IMR-90 (cell line): ENCODE data around the gene HMGA1. TPM values are rescaled to one million over a fixed set of nuclear protein-coding genes. Genes with fewer than 3 reads are reported as not detected.

Experiments
- ATAC-seq: fragments of 200-7000 bp; cut with Tn5 transposase; 2 replicates; pipeline ENCODE4 v1.9.1; 2020; ENCODE audit warnings: low read depth, mild to moderate bottlenecking, moderate library complexity
- BruUV-seq: library from RNA; stranded (reverse); fragments of 400-500 nt; replicated peaks from 2 replicates; lab custom pipeline; 2021; lab: Mats Ljungman, UMichigan
- CTCF ChIA-PET: fragments of 300-600 bp; formaldehyde crosslinking; extraction: SDS; loops from one replicate; lab custom pipeline; 2021; ENCODE audit warnings: antibody characterized with exemption; lab: Yijun Ruan, JAX
- POLR2A ChIA-PET: fragments of 300-600 bp; sonication (Branson Sonifier 250); formaldehyde crosslinking; loops from one replicate; lab custom pipeline; 2022; ENCODE audit warnings: antibody characterized with exemption; ENCODE audit not compliant: unreplicated experiment; lab: Charles Lee
- DNase-seq: peaks from one replicate; pipeline ENCODE4 v3.0.0; 2013
- H2AFZ ChIP-seq: replicated peaks from 2 replicates; pipeline ENCODE3; 2013; ENCODE audit warnings: low read length, mild to moderate bottlenecking; ENCODE audit not compliant: poor library complexity
- H2AK5ac ChIP-seq: 2 replicates; pipeline ENCODE4 v1.6.1; 2013; ENCODE audit warnings: low read depth, low read length, inconsistent platforms
- H2AK9ac ChIP-seq: replicated peaks from 2 replicates; pipeline ENCODE3; 2013; ENCODE audit warnings: mild to moderate bottlenecking, low read depth, low read length, moderate library complexity; ENCODE audit not compliant: poor library complexity
- H2BK120ac ChIP-seq: 2 replicates; pipeline ENCODE4 v1.6.1; 2013; ENCODE audit warnings: low read depth, low read length, inconsistent platforms
- H2BK15ac ChIP-seq: 3 replicates; pipeline ENCODE4 v1.6.1; 2013; ENCODE audit warnings: low read depth, low read length, inconsistent platforms
- H2BK20ac ChIP-seq: 2 replicates; pipeline ENCODE4 v1.6.1; 2013; ENCODE audit warnings: low read depth, mild to moderate bottlenecking, inconsistent platforms, low read length, moderate library complexity
- H2BK5ac ChIP-seq: 2 replicates; pipeline ENCODE4 v1.6.1; 2013; ENCODE audit warnings: mild to moderate bottlenecking, low read depth, low read length, inconsistent platforms; ENCODE audit not compliant: poor library complexity, severe bottlenecking
- H3K14ac ChIP-seq: replicated peaks from 2 replicates; pipeline ENCODE4 v1.6.1; 2013; ENCODE audit warnings: low read depth, low read length, inconsistent platforms
- H3K18ac ChIP-seq: 2 replicates; pipeline ENCODE4 v1.6.1; 2013; ENCODE audit warnings: low read depth, low read length, control low read depth
- H3K23ac ChIP-seq: 2 replicates; pipeline ENCODE4 v1.6.1; 2013; ENCODE audit warnings: low read depth, low read length, inconsistent platforms
- H3K27ac ChIP-seq: 2 replicates; pipeline ENCODE4 v1.5.1; 2013; ENCODE audit warnings: mild to moderate bottlenecking, control low read depth, low read length; ENCODE audit not compliant: insufficient read depth
- H3K27me3 ChIP-seq: 2 replicates; pipeline ENCODE4 v1.6.1; 2013; ENCODE audit warnings: low read length; ENCODE audit not compliant: control insufficient read depth, insufficient read depth
- H3K36me3 ChIP-seq: 2 replicates; pipeline ENCODE4 v1.6.1; 2013; ENCODE audit warnings: low read length, mixed read lengths; ENCODE audit not compliant: control insufficient read depth, insufficient read depth
- H3K4ac ChIP-seq: 2 replicates; pipeline ENCODE4 v1.6.1; 2013; ENCODE audit warnings: low read depth, low read length, inconsistent platforms
- H3K4me1 ChIP-seq: 2 replicates; pipeline ENCODE4 v1.6.1; 2013; ENCODE audit warnings: low read length, mixed read lengths; ENCODE audit not compliant: control insufficient read depth, insufficient read depth
- H3K4me2 ChIP-seq: 2 replicates; pipeline ENCODE4 v1.6.1; 2013; ENCODE audit warnings: low read depth, mild to moderate bottlenecking, control low read depth, low read length, moderate library complexity
- H3K4me3 ChIP-seq: 2 replicates; pipeline ENCODE4 v1.5.1; 2013; ENCODE audit warnings: low read depth, mild to moderate bottlenecking, control low read depth, low read length, moderate library complexity; ENCODE audit not compliant: insufficient read depth
- H3K56ac ChIP-seq: 2 replicates; pipeline ENCODE4 v1.6.1; 2013; ENCODE audit warnings: low read length, inconsistent platforms; ENCODE audit not compliant: insufficient read depth; ENCODE audit errors: extremely low read depth
- H3K79me1 ChIP-seq, 2 experiments: 2 replicates each; pipeline ENCODE4 v1.6.1; 2013; ENCODE audit warnings: low read length in 2 of 2, inconsistent platforms in 1 of 2, low read depth in 1 of 2
- H3K9ac ChIP-seq: 2 replicates; pipeline ENCODE4 v1.6.1; 2013; ENCODE audit warnings: low read depth, low read length, control low read depth
- H3K9me1 ChIP-seq: 2 replicates; pipeline ENCODE4 v1.6.1; 2013; ENCODE audit warnings: low read length, inconsistent platforms; ENCODE audit not compliant: insufficient read depth
- H3K9me3 ChIP-seq: 2 replicates; pipeline ENCODE4 v1.6.1; 2013; ENCODE audit warnings: low read length; ENCODE audit not compliant: control insufficient read depth, insufficient read depth
- H4K20me1 ChIP-seq: 2 replicates; pipeline ENCODE4 v1.6.1; 2013; ENCODE audit warnings: low read length, inconsistent platforms; ENCODE audit not compliant: insufficient read depth
- H4K5ac ChIP-seq: 2 replicates; pipeline ENCODE4 v1.6.1; 2013; ENCODE audit warnings: mild to moderate bottlenecking, low read depth, low read length, control low read depth
- H4K8ac ChIP-seq, 2 experiments: 2 replicates each; pipeline ENCODE4 v1.6.1; 2013; ENCODE audit warnings: low read depth in 2 of 2, low read length in 2 of 2, control low read depth in 1 of 2, inconsistent platforms in 1 of 2
- H4K91ac ChIP-seq: 2 replicates; pipeline ENCODE4 v1.6.1; 2013; ENCODE audit warnings: low read depth, low read length, inconsistent platforms; ENCODE audit not compliant: insufficient read depth
- BHLHE40 ChIP-seq: fragments of 150-350 bp; IDR thresholded peaks from 2 replicates; pipeline ENCODE4 v1.6.1; 2016; ENCODE audit warnings: mild to moderate bottlenecking, low read depth, low read length
- CHD1 ChIP-seq: IDR thresholded peaks from 2 replicates; pipeline ENCODE4 v1.6.1; 2012; ENCODE audit warnings: low read depth, low read length, improper control_type of control experiment
- FOS ChIP-seq: fragments of 150-350 bp; IDR thresholded peaks from 2 replicates; pipeline ENCODE4 v1.6.1; 2016; ENCODE audit warnings: low read depth, low read length
- MAZ ChIP-seq: IDR thresholded peaks from 2 replicates; pipeline ENCODE4 v1.6.1; 2012; ENCODE audit warnings: low read depth, mild to moderate bottlenecking, low read length, improper control_type of control experiment, moderate library complexity, borderline replicate concordance
- MXI1 ChIP-seq: IDR thresholded peaks from 2 replicates; pipeline ENCODE4 v1.6.1; 2012; ENCODE audit warnings: low read depth, mild to moderate bottlenecking, low read length, moderate library complexity, borderline replicate concordance
- NFE2L2 ChIP-seq: fragments of 150-350 bp; IDR thresholded peaks from 2 replicates; pipeline ENCODE4 v1.6.1; 2016; ENCODE audit warnings: low read depth, mild to moderate bottlenecking, low read length
- POLR2A ChIP-seq: IDR thresholded peaks from 2 replicates; pipeline ENCODE4 v1.6.1; 2012; ENCODE audit warnings: mild to moderate bottlenecking, low read depth, low read length
- RFX5 ChIP-seq: IDR thresholded peaks from 2 replicates; pipeline ENCODE4 v1.8.0; 2012; ENCODE audit warnings: low read depth, mild to moderate bottlenecking, low read length, moderate library complexity
- USF2 ChIP-seq: fragments of 150-350 bp; IDR thresholded peaks from 2 replicates; pipeline ENCODE4 v1.6.1; 2017; ENCODE audit warnings: mild to moderate bottlenecking, antibody characterized with exemption, low read length, low read depth
- WGBS, 2 experiments: methylation state at CpG; one replicate each; pipeline versions ENCODE4 v1.1.5 to v1.1.7; 2013; ENCODE audit warnings: missing lambda C conversion rate in 2 of 2; ENCODE audit not compliant: insufficient read length in 1 of 2; ENCODE audit errors: extremely low coverage in 2 of 2; 5-methylcytosine and 5-hydroxymethylcytosine counted together
- dilution Hi-C: fragments of 300-500 bp; cut with HindIII; formaldehyde crosslinking; loops from one replicate; pipeline ENCODE4 v1.14.3; 2018; ENCODE audit warnings: low sequenced_read_pairs; ENCODE audit not compliant: unreplicated experiment
- in situ Hi-C: fragments of 300-500 bp; cut with MboI; formaldehyde crosslinking; loops from 3 replicates; pipeline ENCODE4 v1.14.3; 2019; ENCODE audit warnings: low sequenced_read_pairs, inconsistent platforms, mixed read lengths
- intact Hi-C: fragments of 100-400 bp; cut with micrococcal nuclease; formaldehyde crosslinking; loops from 2 replicates; pipeline ENCODE4 v1.10.0; 2022
- polyA plus RNA-seq, 3 experiments: library from polyadenylated mRNA; depleted of rRNA; stranded (reverse); fragments of >200 nt; gene quantifications; 2 replicates each; pipeline ENCODE4 v1.2.3, GENCODE V29; 2012; ENCODE audit warnings: low replicate concordance in 1 of 3
- total RNA-seq: library from RNA; depleted of rRNA; stranded (reverse); fragments of >200 nt; gene quantifications from 2 replicates; pipeline ENCODE4 v1.2.3, GENCODE V29; 2012

HMGA1 gene
- total and polyA plus RNA-seq, 2 of the 4 experiments (the other 2 are of a cell fraction), result 101 to 589 TPM

GRCh38 chr6:34223956-34224940, 12.4 kb upstream of the HMGA1 start:
- peaks cover 0 to 8% of the 10 kb centered on the region in 2 experiments; a peak in 1 of 4 replicates for H3K79me1 ChIP-seq
- H2AK9ac ChIP-seq, result peak overlapping the region; percentile 92
- DNase-seq, result peak; percentile 96
- peak overlapping the region; percentile 99 for H2BK20ac ChIP-seq
- 4% methylated on average over 14 of the region's 55 CpGs; no CpG with 5 or more reads in 1 of the 2 experiments for WGBS, 2 experiments
- H2BK5ac ChIP-seq, result peak overlapping the region; percentile 96
- dilution Hi-C loops, result no loop called here
- H2BK15ac ChIP-seq, result peak overlapping the region; percentile 84; the same call in 2 of the 3 replicates
- peak overlapping the region; percentile 98 for H3K18ac ChIP-seq
- H3K4ac ChIP-seq, result peak overlapping the region; percentile 99
- H3K9me1 ChIP-seq, result peaks cover 17% of the 10 kb centered on the region
- no peaks in the 10 kb centered on the region for H4K20me1 ChIP-seq
- H3K4me1 ChIP-seq, result peaks cover 14% of the 10 kb centered on the region
- no peaks in the 10 kb centered on the region for H3K36me3 ChIP-seq
- peak overlapping the region; percentile 42 for H3K4me3 ChIP-seq
- H3K9ac ChIP-seq, result peak overlapping the region; percentile 90
- peak overlapping the region; percentile 98 for H2BK120ac ChIP-seq
- no TSS peak for BruUV-seq
- H3K27me3 ChIP-seq, result no peaks in the 10 kb centered on the region
- TF ChIP-seq RFX5, result no peak
- peak; percentile 55; the same call in 1 of the 2 replicates for TF ChIP-seq MAZ
- TF ChIP-seq POLR2A, result peak; percentile 56; the same call in 1 of the 2 replicates
- TF ChIP-seq BHLHE40, result no peak; the same call in 1 of the 2 replicates
- no peak for TF ChIP-seq USF2
- TF ChIP-seq MXI1, result peak; percentile 48; the same call in 1 of the 2 replicates
- TF ChIP-seq FOS, result peak; percentile 94
- TF ChIP-seq NFE2L2, result peak; percentile 60; the same call in 1 of the 2 replicates
- TF ChIP-seq CHD1, result peak; percentile 9; the same call in 1 of the 2 replicates
- H3K9me3 ChIP-seq, result no peaks in the 10 kb centered on the region
- ATAC-seq, result peak; percentile 99
- H4K8ac ChIP-seq, result peak overlapping the region; percentile 95 to 97
- ChIA-PET CTCF (interaction anchor here (0.9 kb wide), 1 partner anchor 12 kb away, joined by 4 read pairs; the partner anchor contains the start of gene HMGA1), POLR2A (interaction anchor here (0.9 to 1.0 kb wide), 3 partner anchors 12 to 20 kb away, joined by 3 to 4 read pairs (median 4); partner anchors contain the start of gene HMGA1)
- peak overlapping the region; percentile 99 for H3K23ac ChIP-seq
- in situ Hi-C loops, result no loop called here
- H2AFZ ChIP-seq, result peak overlapping the region; percentile 91
- H4K5ac ChIP-seq, result peak overlapping the region; percentile 98
- H2AK5ac ChIP-seq, result peak overlapping the region; percentile 86; the same call in 1 of the 2 replicates
- peak overlapping the region; percentile 94 for H4K91ac ChIP-seq
- peak overlapping the region; percentile 83 for H3K56ac ChIP-seq
- H3K14ac ChIP-seq, result peak overlapping the region; percentile 96
- H3K4me2 ChIP-seq, result peak overlapping the region; percentile 97
- intact Hi-C loops, result no loop called here
- peak overlapping the region; percentile 96 for H3K27ac ChIP-seq
